ENCODE measurements around the gene STUB1.
"Not testable (repeated sequence)": the region's sequence is repeated elsewhere in the genome, so short reads cannot be mapped to it uniquely, and the experiment has no call there.

The STUB1 gene

GRCh38 chr16:678209-678857, 1.9 kb upstream of the STUB1 start:
- no peak for DNase-seq (ENCODE audit: low read depth in 1 of 2, low spot score in 1 of 2)

- DNase-seq (ENCODE audit: low read depth in 1 of 2, low spot score in 1 of 2), result peak in 1 of 2 donors; percentile 32
Measured at GRCh38 chr16:678858-679813, 1.1 kb upstream of the STUB1 start.

GRCh38 chr16:680625-680945, 375 bp downstream of the STUB1 start:
- DNase-seq (ENCODE audit: low read depth in 1 of 2, low spot score in 1 of 2), result no peak

GRCh38 chr16:680967-681745, 946 bp downstream of the STUB1 start:
- no peak for DNase-seq (ENCODE audit: low read depth in 1 of 2, low spot score in 1 of 2)

GRCh38 chr16:681746-682427, 1.7 kb downstream of the STUB1 start:
- no peak for DNase-seq (ENCODE audit: low read depth in 1 of 2, low spot score in 1 of 2)

GRCh38 chr16:682493-683395, 2.5 kb downstream of the STUB1 start:
- no peak for DNase-seq (ENCODE audit: low read depth in 1 of 2, low spot score in 1 of 2)

GRCh38 chr16:683396-684070, 3.3 kb downstream of the STUB1 start:
- no peak for DNase-seq (ENCODE audit: low read depth in 1 of 2, low spot score in 1 of 2)

- DNase-seq (ENCODE audit: low read depth in 1 of 2, low spot score in 1 of 2), result peak; percentile 92 to 97
Measured at GRCh38 chr16:684071-684794, 4.0 kb downstream of the STUB1 start, which contains the start of gene JMJD8. Gene JMJD8 (minus strand): TSS chr16:684334. CDS start chr16:684319, 15 bp downstream.

GRCh38 chr16:684961-685696, 4.9 kb downstream of the STUB1 start:
- no peak for DNase-seq (ENCODE audit: low read depth in 1 of 2, low spot score in 1 of 2)

GRCh38 chr16:685967-686366, 5.8 kb downstream of the STUB1 start:
- no peak for DNase-seq (ENCODE audit: low read depth in 1 of 2, low spot score in 1 of 2)

- no peak for DNase-seq (ENCODE audit: low read depth in 1 of 2, low spot score in 1 of 2)
Measured at GRCh38 chr16:686459-687260, 6.5 kb downstream of the STUB1 start.

GRCh38 chr16:687499-687898, 7.3 kb downstream of the STUB1 start:
- DNase-seq (ENCODE audit: low read depth in 1 of 2, low spot score in 1 of 2), result no peak

- no peak for DNase-seq (ENCODE audit: low read depth in 1 of 2, low spot score in 1 of 2)
Measured at GRCh38 chr16:689175-689897, 9.1 kb downstream of the STUB1 start.

GRCh38 chr16:691242-691641, 11.0 kb downstream of the STUB1 start:
- DNase-seq (ENCODE audit: low read depth in 1 of 2, low spot score in 1 of 2), result not testable (repeated sequence)

GRCh38 chr16:692356-693108, 12.3 kb downstream of the STUB1 start:
- no peak for DNase-seq (ENCODE audit: low read depth in 1 of 2, low spot score in 1 of 2)

- no peak for DNase-seq (ENCODE audit: low read depth in 1 of 2, low spot score in 1 of 2)
Measured at GRCh38 chr16:693364-693763, 13.2 kb downstream of the STUB1 start.

Measured in stimulated activated CD4-positive, alpha-beta T cell treated with anti-CD3 and anti-CD28 coated beads, Interleukin-15, amount 100 ng/mL, for 1 hour (primary cell).